Fibroblast of the aortic adventitia (primary cell): Measurements from ENCODE around the gene OR5AN1. TPM values are rescaled to one million over a fixed set of nuclear protein-coding genes. Genes with fewer than 3 reads are reported as not detected.
"Not testable (repeated sequence)": the region's sequence is repeated elsewhere in the genome, so short reads cannot be mapped to it uniquely, and the experiment has no call there.

Experiments
- DNase-seq: peaks from one replicate; pipeline ENCODE4 v3.0.0-alpha.2; 2010; ENCODE audit warnings: low read depth
- H3K4me3 ChIP-seq: 2 replicates; pipeline ENCODE4 v1.5.1; 2011; ENCODE audit warnings: low read depth, mild to moderate bottlenecking, control low read depth, low read length, moderate library complexity
- total RNA-seq: library from RNA; depleted of rRNA; stranded (reverse); fragments of >200 nt; gene quantifications from 2 replicates; pipeline ENCODE4 v1.2.3, GENCODE V29; 2012; ENCODE audit warnings: low replicate concordance
- TF ChIP-seq, protein P1 (sequence below): IDR thresholded peaks from 2 replicates; pipeline ENCODE4 v1.5.1; 2011; ENCODE audit warnings: mild to moderate bottlenecking, low read length, control low read depth, inconsistent platforms; ENCODE audit not compliant: insufficient read depth

Gene OR5AN1
- total RNA-seq, 1 donor: not detected

GRCh38 chr11:59358020-59358419 lies 675 bp upstream of the OR5AN1 start:
- no peak for DNase-seq
- TF ChIP-seq, protein P1, sequence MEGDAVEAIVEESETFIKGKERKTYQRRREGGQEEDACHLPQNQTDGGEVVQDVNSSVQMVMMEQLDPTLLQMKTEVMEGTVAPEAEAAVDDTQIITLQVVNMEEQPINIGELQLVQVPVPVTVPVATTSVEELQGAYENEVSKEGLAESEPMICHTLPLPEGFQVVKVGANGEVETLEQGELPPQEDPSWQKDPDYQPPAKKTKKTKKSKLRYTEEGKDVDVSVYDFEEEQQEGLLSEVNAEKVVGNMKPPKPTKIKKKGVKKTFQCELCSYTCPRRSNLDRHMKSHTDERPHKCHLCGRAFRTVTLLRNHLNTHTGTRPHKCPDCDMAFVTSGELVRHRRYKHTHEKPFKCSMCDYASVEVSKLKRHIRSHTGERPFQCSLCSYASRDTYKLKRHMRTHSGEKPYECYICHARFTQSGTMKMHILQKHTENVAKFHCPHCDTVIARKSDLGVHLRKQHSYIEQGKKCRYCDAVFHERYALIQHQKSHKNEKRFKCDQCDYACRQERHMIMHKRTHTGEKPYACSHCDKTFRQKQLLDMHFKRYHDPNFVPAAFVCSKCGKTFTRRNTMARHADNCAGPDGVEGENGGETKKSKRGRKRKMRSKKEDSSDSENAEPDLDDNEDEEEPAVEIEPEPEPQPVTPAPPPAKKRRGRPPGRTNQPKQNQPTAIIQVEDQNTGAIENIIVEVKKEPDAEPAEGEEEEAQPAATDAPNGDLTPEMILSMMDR: no peak
- H3K4me3 ChIP-seq: no peak overlapping the region

- DNase-seq: no peak
- H3K4me3 ChIP-seq: no peak overlapping the region
- TF ChIP-seq, protein P1: no peak
Observed at GRCh38 chr11:59365232-59366018, 6.7 kb downstream of the OR5AN1 start.

- no peak for DNase-seq
- H3K4me3 ChIP-seq: no peak overlapping the region
- TF ChIP-seq, protein P1: no peak
Observed at GRCh38 chr11:59368238-59369022, 9.7 kb downstream of the OR5AN1 start.

DNA sequence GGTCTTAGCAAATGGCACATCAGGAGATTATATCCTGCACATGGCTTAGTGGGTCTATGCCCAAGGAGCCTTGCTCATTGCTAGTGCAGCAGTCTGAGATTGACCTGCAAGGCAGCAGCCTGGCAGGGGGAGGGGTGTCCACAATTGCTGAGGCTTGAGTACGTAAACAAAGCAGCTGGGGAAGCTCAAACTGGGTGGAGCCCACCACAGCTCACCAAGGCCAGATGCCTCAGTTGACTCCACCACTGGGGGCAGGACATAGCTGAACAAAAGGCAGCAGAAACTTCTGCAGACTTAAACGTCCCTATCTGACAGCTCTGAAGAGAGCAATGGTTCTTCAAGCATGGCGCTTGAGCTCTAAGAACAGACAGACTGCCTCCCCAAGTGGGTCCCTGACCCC lies 13.6 kb downstream of the OR5AN1 start:
- DNase-seq, H3K4me3 ChIP-seq: not testable (repeated sequence)

- TF ChIP-seq, protein P1: no peak
Observed at GRCh38 chr11:59380263-59381059, 21.8 kb downstream of the OR5AN1 start.

DNA sequence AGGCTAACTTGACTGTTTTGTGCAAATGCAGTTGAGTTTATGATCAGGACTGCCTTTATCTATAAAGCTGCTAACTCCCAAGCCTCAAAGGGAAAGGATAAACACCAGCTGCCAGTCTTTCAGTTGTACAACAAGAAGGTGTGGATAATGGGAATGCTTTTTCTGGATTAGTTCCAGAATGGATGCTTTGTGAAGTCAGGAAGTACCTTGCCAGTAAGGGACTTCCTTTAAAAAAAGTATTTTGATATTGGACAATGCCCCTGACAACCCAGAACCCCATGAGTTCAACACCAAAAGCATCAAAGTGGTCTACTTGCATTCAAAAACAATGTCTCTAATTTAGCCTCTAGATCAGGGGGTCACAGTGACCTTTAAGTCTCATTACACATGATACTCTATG lies 35.5 kb downstream of the OR5AN1 start:
- H3K4me3 ChIP-seq: no peak overlapping the region
- DNase-seq: no peak
- TF ChIP-seq, protein P1: no peak

More at GRCh38 chr11:59380263-59381059, 21.8 kb downstream of the OR5AN1 start:
- no peak for DNase-seq
- H3K4me3 ChIP-seq: no peak overlapping the region
